Pulmonary artery endothelial cell (primary cell): Measurements from ENCODE around the gene PROCA1. TPM values are rescaled to one million over a fixed set of nuclear protein-coding genes. Genes with fewer than 3 reads are reported as not detected.
"Not testable (repeated sequence)": the region's sequence is repeated elsewhere in the genome, so short reads cannot be mapped to it uniquely, and the experiment has no call there.

Experiments
- DNase-seq: peaks from one replicate; pipeline ENCODE4 v3.0.0-alpha.2; 2011; ENCODE audit warnings: low read depth, low spot score
- total RNA-seq: library from RNA; depleted of rRNA; stranded (reverse); fragments of >200 nt; gene quantifications from 2 replicates; pipeline ENCODE4 v1.2.3, GENCODE V29; 2014

Gene PROCA1
- total RNA-seq, 1 donor from 2014 or later: 0.66 TPM

GRCh38 chr17:28744104-28744971 is 32.6 kb upstream of the PROCA1 start:
- DNase-seq: no peak

- no peak for DNase-seq
These were observed 31.8 kb upstream of the PROCA1 start, which contains the start of gene TRAF4 for GRCh38 chr17:28743243-28744103. TSS of gene TRAF4 (plus strand) at chr17:28744011. CDS start at chr17:28744113, 102 bp downstream.

GRCh38 chr17:28741358-28742349 is 30.0 kb upstream of the PROCA1 start:
- DNase-seq: no peak

DNA sequence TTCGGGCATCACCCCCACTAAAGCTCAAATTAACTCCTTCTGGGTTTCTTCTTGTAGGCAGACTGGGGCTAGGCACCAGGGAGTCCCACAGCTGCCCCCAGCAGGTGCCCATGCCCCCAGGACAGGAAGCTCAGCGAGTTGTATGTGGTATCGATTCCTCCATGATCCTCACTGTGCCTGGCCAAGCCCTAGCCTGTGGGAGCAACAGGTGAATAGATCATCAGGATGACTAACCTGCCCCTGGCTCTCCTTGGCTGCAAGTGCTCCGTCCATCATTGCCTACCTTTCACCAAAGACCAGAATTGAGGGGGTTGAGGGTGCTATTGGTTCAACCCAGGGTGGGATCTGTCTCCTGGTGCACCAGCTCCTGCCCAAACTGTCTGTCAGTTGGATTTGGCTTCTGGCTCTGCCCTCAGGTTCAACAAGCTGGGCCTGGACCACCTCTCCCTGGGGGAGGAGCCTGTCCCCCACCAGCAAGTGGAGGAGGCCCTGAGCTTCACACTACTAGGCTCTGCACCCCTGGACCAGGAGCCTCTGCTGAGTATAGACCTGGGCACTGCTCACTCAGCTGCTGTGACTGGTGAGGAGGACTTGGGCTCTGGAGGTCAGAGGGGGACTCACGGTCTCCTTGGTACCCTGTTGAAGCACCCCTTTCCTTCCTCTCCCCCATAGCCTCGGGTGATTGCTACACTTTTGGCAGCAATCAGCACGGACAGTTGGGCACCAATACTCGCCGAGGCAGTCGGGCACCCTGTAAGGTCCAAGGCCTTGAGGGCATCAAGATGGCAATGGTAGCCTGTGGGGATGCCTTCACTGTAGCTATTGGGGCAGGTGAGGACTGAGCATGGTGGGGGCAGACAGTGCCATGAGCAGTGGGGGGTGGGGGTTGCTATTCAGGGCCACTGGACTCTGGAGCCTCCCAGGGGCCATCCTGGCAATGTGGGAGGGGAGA is 29.0 kb upstream of the PROCA1 start:
- no peak for DNase-seq

GRCh38 chr17:28738680-28739384 is 27.1 kb upstream of the PROCA1 start:
- no peak for DNase-seq

DNA sequence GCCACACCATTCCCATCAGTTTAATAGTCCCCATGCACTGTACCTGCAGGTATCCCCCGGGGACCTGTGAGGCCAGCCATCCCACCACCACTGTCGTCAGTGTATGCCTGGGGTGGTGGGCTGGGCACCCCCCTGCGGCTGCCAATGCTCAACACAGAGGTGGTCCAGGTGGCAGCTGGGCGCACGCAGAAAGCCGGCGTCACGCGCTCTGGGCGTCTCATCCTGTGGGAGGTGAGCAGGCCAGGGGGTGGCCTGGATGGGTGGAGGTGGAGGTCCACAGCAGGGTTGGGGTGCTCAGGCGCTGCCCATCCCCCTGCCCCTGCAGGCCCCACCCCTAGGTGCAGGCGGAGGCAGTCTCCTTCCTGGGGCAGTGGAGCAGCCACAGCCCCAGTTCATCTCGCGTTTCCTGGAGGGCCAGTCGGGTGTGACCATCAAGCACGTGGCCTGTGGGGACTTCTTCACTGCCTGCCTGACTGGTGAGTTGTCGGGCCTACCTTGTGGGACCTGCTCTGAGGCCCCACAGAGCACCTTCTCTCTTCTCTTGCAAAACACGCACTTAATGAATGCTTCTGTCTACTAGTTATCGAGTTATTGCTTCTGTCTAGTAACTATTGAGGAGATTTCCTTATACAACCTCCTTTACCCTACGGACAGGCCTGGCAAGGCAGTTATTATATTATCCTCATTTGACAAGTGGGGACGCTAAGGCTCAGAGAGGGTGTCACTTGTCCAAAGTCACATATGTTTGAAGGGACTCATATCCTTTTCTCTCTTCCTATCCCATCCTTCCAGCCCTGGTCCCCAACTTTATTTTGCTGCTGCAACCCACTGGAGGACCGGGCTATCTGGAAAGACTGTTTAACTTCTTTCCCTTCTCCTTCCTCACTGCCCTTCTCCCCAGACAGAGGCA is 26.3 kb upstream of the PROCA1 start:
- DNase-seq: no peak

- DNase-seq: no peak
These were observed 25.6 kb upstream of the PROCA1 start for GRCh38 chr17:28737316-28737715.

GRCh38 chr17:28735913-28736769 is 24.5 kb upstream of the PROCA1 start:
- DNase-seq: not testable (repeated sequence)

DNA sequence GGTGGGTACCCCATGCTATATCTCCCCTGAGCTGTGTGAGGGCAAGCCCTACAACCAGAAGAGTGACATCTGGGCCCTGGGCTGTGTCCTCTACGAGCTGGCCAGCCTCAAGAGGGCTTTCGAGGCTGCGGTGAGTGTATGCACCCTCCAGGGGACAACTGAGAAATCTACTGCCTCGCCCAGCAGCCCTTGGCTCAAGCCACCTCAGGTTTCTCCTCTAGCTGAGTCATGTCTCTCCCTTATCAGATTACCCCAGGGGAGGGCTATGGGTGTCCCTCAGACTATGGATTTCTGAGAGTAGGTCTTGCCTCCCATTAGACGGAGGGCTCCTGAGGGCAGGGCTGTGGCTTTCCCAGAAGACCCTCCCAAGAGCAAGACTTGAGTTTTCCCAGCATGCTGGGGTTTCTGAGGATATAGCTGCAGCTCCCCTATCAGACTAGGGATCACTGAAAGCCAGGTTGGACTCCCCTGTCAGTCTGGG is 23.6 kb upstream of the PROCA1 start:
- no peak for DNase-seq

DNA sequence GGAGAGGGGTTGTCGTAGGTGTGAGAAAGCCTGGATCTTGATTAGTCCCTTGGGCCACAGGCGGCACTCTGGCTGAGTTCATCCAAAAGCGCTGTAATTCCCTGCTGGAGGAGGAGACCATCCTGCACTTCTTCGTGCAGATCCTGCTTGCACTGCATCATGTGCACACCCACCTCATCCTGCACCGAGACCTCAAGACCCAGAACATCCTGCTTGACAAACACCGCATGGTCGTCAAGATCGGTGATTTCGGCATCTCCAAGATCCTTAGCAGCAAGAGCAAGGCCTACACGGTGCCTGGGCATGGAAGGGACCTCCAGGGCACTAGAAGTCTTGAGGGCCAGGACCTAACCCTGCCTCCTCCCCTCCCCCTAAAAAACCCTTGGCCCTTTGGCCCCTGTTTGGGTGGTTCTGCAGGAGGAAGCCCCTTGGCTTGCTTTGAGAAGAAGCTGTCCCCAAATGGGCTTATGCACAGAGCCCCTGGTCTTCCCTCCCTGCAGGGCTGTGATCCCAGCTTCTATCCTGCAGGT is 23.1 kb upstream of the PROCA1 start:
- DNase-seq: no peak

DNA sequence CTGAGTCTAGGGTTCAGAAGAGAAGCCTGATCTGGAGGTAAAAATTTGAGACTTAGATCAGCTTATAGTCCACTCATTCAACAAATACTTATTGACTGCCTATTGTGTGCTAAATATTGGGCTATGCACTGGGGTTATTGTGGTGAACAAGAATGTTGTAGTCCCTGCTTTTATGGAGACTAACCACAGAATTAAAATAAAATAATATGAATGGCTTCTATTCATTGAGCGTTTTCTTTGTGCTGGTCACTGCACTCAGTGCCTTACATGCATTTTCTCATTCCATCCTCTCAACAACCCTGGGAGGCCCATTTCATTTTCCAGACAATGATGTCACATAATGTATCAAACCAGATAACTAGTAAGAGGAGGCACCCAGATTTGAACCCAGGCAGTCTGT is 21.7 kb upstream of the PROCA1 start:
- no peak for DNase-seq

GRCh38 chr17:28729950-28730330 is 18.3 kb upstream of the PROCA1 start:
- no peak for DNase-seq

- DNase-seq: peak; percentile 68
These were observed 16.9 kb upstream of the PROCA1 start, which contains the start of gene NEK8 for GRCh38 chr17:28728364-28729200. TSS of gene NEK8 (plus strand) at chr17:28728788. CDS start at chr17:28728814, 26 bp downstream.

- DNase-seq: no peak
These were observed 15.2 kb upstream of the PROCA1 start for GRCh38 chr17:28726627-28727491.

GRCh38 chr17:28726226-28726626 is 14.5 kb upstream of the PROCA1 start, which contains the start of gene TLCD1:
TSS of gene TLCD1 (minus strand) at chr17:28726233. CDS start at chr17:28726097, 136 bp downstream.
- no peak for DNase-seq
